Heart right ventricle (tissue), 16 donors: ENCODE results near the gene SMIM5. TPM values are rescaled to one million over a fixed set of nuclear protein-coding genes. Genes with fewer than 3 reads are reported as not detected.

Source experiments
- ATAC-seq, 8 donors: fragments of 200-7000 bp; cut with Tn5 transposase; one replicate each; pipeline ENCODE4 v1.9.1; 2020; ENCODE audit warnings: mild to moderate bottlenecking in 8 of 8, moderate library complexity in 8 of 8, moderate number of reproducible peaks in 1 of 8
- DNase-seq, 2 donors: peaks; one replicate each; pipeline ENCODE4 v3.0.0-alpha.2; 2020
- H3K27ac ChIP-seq, 10 donors: fragments of 200-600 bp; sonication (generic) in 2 of 10; one replicate each; pipeline versions ENCODE4 v1.5.0 to v1.8.0; 2020 to 2022; ENCODE audit warnings: mild to moderate bottlenecking in 3 of 10
- H3K27me3 ChIP-seq, 7 donors: fragments of 200-600 bp; one replicate each; pipeline ENCODE4 v1.8.0; 2021 to 2022; ENCODE audit warnings: mild to moderate bottlenecking in 2 of 7
- H3K36me3 ChIP-seq, 9 donors: fragments of 200-600 bp; sonication (generic) in 1 of 9; one replicate each; pipeline versions ENCODE4 v1.5.0 to v1.8.0; 2020 to 2022; ENCODE audit warnings: mild to moderate bottlenecking in 2 of 9
- H3K4me1 ChIP-seq, 9 donors: fragments of 200-600 bp; sonication (generic) in 1 of 9; one replicate each; pipeline versions ENCODE4 v1.5.0 to v1.8.0; 2020 to 2022; ENCODE audit warnings: mild to moderate bottlenecking in 4 of 9
- H3K4me3 ChIP-seq, 10 donors: fragments of 200-600 bp; sonication (generic) in 2 of 10; one replicate each; pipeline versions ENCODE4 v1.5.0 to v1.8.0; 2020 to 2022; ENCODE audit warnings: mild to moderate bottlenecking in 7 of 10, moderate library complexity in 2 of 10
- H3K9me3 ChIP-seq, 11 donors: fragments of 200-600 bp in 10 of 11; sonication (generic) in 2 of 11; one replicate each; pipeline versions ENCODE4 v1.5.0 to v1.8.0; 2013 to 2022; ENCODE audit warnings: mild to moderate bottlenecking in 2 of 11, control low read depth in 1 of 11, moderate library complexity in 1 of 11
- WGBS, 2 donors: extraction: QIAGEN DNeasy Blood & Tissue Kit; methylation state at CpG; one replicate each; pipeline ENCODE4 v1.1.7; 2013; ENCODE audit warnings: inconsistent platforms in 1 of 2; 5-methylcytosine and 5-hydroxymethylcytosine counted together
- intact Hi-C, 10 donors: fragments of 100-400 bp; cut with DNase I; formaldehyde crosslinking; loops; one replicate each; pipeline versions ENCODE4 v1.11.1 to v1.14.2; 2022
- polyA plus RNA-seq, 2 donors: library from polyadenylated mRNA; stranded (reverse); fragments of 200-250 nt; gene quantifications; one replicate each; pipeline ENCODE4 v1.2.3, GENCODE V29; 2013
- total RNA-seq, 10 donors: library from RNA; stranded (reverse); fragmentation: NEBNext Ultra II Directional in 3 of 10; extraction: Animal tissue kit (Norgen Biotek cat#: 25700) in 3 of 10; gene quantifications; one replicate each; pipeline versions ENCODE4 v1.2.1 to v1.2.4, GENCODE V29; 2021 to 2023
- TF ChIP-seq, protein P1 (sequence below), 9 donors: fragments of 200-600 bp; sonication (generic) in 2 of 9; IDR thresholded peaks; one replicate each; pipeline versions ENCODE4 v1.5.0 to v1.8.0; 2021 to 2022; ENCODE audit warnings: antibody characterized with exemption in 9 of 9, mild to moderate bottlenecking in 5 of 9, moderate library complexity in 1 of 9
- donor health status: Arrhythmogenic right ventricular cardiomyopathy.
- donor health status: ischemic (EF 13 %, LVEDD 7.1; RV severe dilation, severe dysfunction).
- donor health status: healthy with polysubstance abuse.
- donor health status: DM: no; HTN: yes; CAD: no.
- donor health status: DM: no; HTN: no; CAD: no.
- donor health status: ischemic (EF 25% LVEDD 6.9; RV normal size, moderate dysfunction).
- donor health status: ischemic (EF 25% LVEDD 5.7; RV mildly dilated, moderate dysfunction).
- donor health status: healthy.
- donor health status: DM: yes; HTN: yes; CAD: no.
- donor health status: Ischemic cardiomyopathy.
- donor health status: ischemic (EF 35%, LVEDD 5.7; RV mildly dilated, moderate dysfunction).
- donor health status: nonischemic (EF 11% LVEDD 7.7; RV severe dilation, severe dysfunction).
- donor health status: DM: yes; HTN: yes; CAD: no.
- donor health status: PGD.
- donor health status: ischemic (EF 29% LVEDD 5.4; RV normal size, mild dysfunction).
- donor health status: nonischemic (EF 23%, LVEDD 6.1; RV moderate dilation, normal function).

SMIM5 gene
- total and polyA plus RNA-seq, 12 donors: 1.9 to 19.2 (median 6.5) TPM

DNA sequence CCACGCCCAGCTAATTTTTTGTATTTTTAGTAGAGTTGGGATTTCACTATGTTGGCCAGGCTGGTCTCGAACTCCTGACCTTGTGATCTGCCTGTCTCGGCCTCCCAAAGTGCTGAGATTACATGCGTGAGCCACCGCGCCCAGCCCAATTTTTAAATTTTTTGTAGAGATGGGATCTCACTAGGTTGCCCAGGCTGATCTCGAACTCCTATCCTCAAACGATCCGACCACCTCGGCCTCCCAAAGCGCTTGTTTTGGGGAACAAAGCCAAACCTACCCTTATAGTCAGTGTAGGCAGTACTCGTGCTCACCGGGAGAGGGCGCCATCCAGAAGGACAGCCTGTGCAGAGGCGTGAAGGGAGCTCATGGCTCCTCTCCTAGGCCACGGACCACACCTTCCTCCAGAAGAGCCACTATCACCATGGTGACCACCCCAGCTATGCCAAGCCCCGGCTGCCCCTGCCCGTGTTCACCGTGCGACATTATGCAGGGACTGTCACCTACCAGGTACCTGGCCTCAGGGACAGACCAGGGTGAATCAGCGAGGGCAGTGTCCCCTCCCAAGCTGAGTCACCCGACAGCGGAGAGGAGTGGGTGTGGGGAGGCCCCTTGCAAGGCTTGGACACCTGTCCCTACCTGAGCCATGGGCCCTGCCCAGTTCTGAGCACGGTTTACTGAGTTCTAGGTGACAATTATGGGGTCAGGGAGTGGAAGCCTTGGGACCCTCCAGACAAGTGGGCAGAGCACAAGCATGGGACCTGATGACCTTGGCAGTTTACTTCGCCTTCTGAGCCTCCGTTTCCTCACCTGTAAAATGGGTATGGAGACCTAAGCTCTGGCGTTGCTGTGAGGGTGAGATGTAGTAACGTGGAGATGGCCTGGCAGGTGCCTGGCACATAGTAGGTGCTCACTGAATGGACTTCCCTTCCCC is 31.9 kb upstream of the SMIM5 start:
- Histone ChIP-seq H3K27me3 (no peaks in the 10 kb centered on the region), H3K36me3 (peaks cover 0 to 34% (median 0%) of the 10 kb centered on the region in 9 donors), H3K4me3 (no peak overlapping the region), H3K27ac (no peak overlapping the region), H3K9me3 (no peaks in the 10 kb centered on the region), H3K4me1 (peaks cover 0 to 6% (median 0%) of the 10 kb centered on the region in 9 donors)
- ATAC-seq: peak in 6 of 8 donors; percentile 34 to 61 (median 48)
- peak in 1 of 2 donors; percentile 54 for DNase-seq
- 72 to 75% methylated on average over 28 of the region's 28 CpGs for WGBS, 2 donors
- intact Hi-C loops: no loop called here
- TF ChIP-seq, protein P1, sequence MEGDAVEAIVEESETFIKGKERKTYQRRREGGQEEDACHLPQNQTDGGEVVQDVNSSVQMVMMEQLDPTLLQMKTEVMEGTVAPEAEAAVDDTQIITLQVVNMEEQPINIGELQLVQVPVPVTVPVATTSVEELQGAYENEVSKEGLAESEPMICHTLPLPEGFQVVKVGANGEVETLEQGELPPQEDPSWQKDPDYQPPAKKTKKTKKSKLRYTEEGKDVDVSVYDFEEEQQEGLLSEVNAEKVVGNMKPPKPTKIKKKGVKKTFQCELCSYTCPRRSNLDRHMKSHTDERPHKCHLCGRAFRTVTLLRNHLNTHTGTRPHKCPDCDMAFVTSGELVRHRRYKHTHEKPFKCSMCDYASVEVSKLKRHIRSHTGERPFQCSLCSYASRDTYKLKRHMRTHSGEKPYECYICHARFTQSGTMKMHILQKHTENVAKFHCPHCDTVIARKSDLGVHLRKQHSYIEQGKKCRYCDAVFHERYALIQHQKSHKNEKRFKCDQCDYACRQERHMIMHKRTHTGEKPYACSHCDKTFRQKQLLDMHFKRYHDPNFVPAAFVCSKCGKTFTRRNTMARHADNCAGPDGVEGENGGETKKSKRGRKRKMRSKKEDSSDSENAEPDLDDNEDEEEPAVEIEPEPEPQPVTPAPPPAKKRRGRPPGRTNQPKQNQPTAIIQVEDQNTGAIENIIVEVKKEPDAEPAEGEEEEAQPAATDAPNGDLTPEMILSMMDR (IDR thresholded peaks at IDR 0.05): peak; percentile 54 to 74 (median 66)

DNA sequence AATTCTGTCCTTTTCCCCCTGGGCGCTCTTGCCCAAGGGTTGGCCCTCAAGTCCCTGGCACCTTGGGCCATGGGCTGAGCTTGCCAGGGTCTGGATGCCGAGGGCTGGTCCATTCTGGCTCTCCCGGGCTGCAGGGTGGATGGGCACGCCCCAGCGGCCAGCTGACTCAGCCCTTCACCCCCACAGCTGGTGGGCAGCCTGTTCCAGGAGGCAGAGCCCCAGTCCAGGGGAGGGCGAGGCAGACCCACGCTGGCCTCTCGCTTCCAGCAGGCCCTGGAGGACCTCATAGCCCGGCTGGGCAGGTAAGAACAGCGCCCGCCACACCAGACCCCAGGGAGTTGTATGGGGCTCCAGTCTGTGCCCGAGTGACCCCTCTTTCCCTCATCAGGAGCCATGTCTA is 30.6 kb upstream of the SMIM5 start:
- 92 to 93% methylated on average over 8 to 12 of the region's 12 CpGs for WGBS, 2 donors
- Histone ChIP-seq H3K27me3 (no peaks in the 10 kb centered on the region), H3K4me3 (no peak overlapping the region), H3K36me3 (peaks cover 0 to 34% (median 0%) of the 10 kb centered on the region in 9 donors), H3K27ac (no peak overlapping the region), H3K9me3 (no peaks in the 10 kb centered on the region), H3K4me1 (peaks cover 0 to 6% (median 0%) of the 10 kb centered on the region in 9 donors)
- no peak for DNase-seq
- TF ChIP-seq, protein P1 (IDR thresholded peaks at IDR 0.05): no peak
- ATAC-seq: peak in 4 of 8 donors; percentile 17 to 39 (median 19)
- intact Hi-C loops: no loop called here

DNA sequence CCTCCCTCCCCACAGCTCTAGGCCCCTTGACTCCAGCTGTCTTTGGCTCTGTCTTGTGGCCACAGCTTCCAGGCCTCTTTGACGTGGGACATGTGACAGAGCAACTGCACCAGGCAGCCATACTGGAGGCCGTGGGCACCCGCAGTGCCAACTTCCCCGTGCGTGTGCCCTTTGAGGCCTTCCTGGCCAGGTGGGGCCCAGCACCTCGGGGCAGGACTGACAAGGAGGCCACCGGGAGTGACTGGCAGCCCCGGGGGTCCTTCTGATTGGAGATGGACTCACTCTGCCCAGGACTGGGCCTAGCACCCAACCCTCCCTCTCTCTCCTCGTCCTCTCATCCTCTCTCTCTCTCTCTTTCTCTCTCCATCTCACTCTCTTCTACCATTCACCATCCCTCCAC is 30.1 kb upstream of the SMIM5 start:
- Histone ChIP-seq H3K9me3 (no peaks in the 10 kb centered on the region), H3K4me3 (no peak overlapping the region), H3K27me3 (no peaks in the 10 kb centered on the region), H3K4me1 (peaks cover 0 to 6% (median 0%) of the 10 kb centered on the region in 9 donors), H3K27ac (no peak overlapping the region), H3K36me3 (peaks cover 0 to 38% (median 0%) of the 10 kb centered on the region in 9 donors)
- WGBS, 2 donors: 90% methylated on average over 8 to 9 of the region's 9 CpGs
- ATAC-seq (peak in 1 of 8 donors; percentile 10), DNase-seq (no peak)
- TF ChIP-seq, protein P1 (IDR thresholded peaks at IDR 0.05): no peak
- intact Hi-C loops: no loop called here

DNA sequence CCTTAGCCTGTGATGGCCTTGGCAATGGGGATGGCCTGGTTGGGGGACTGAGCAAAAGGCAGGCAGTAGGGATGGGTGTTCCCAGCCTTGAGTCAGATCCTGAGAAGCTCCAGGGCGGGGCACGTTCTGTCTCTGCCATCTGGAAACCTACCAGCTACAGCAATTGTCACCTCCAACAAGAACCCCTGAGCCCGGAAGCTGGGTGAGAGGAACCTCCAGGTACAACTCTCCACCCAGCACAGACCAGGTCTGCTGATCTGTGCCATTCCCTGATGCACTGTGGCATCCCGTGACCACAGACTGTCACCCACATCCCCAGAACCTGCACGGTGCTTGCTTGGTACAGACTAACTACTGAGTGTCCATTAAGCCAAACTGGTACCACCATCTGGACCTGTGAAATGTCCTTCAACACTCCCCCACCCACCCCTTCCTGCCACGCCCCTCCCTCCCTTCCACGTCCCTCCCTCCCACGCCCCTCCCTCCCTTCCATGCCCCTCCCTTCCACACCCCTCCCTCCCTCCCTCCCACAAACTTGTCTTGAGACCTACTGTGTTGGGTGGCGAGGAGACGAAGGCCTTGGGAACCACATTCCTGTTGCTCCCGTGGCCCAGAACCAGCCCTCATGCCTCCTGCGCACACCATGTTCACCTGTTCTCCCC is 29.1 kb upstream of the SMIM5 start:
- intact Hi-C loops: no loop called here
- H3K4me1 ChIP-seq: peaks cover 0 to 6% (median 0%) of the 10 kb centered on the region in 9 donors
- DNase-seq (no peak), ATAC-seq (peak in 3 of 8 donors; percentile 12 to 44 (median 36))
- no peak overlapping the region for H3K27ac ChIP-seq
- H3K9me3 ChIP-seq: no peaks in the 10 kb centered on the region
- H3K36me3 ChIP-seq: peaks cover 0 to 47% (median 0%) of the 10 kb centered on the region in 9 donors
- TF ChIP-seq, protein P1 (IDR thresholded peaks at IDR 0.05): no peak
- no peak overlapping the region for H3K4me3 ChIP-seq
- 75 to 79% methylated on average over 12 of the region's 12 CpGs for WGBS, 2 donors
- no peaks in the 10 kb centered on the region for H3K27me3 ChIP-seq
